HepG2 (cell line): Measurements from ENCODE around the gene PRM3. TPM values are rescaled to one million over a fixed set of nuclear protein-coding genes. Genes with fewer than 3 reads are reported as not detected.

Experiments
- FOXA3 ChIP-seq: IDR thresholded peaks from 2 replicates; pipeline ENCODE4 v1.6.1; 2016; ENCODE audit warnings: missing genetic modification reagents, missing compliant biosample characterization
- ISX ChIP-seq: sonication (generic); formaldehyde crosslinking; conservative IDR thresholded peaks from 2 replicates; pipeline ENCODE4 v1.5.0; 2020; ENCODE audit warnings: missing genetic modification reagents
- JDP2 ChIP-seq: sonication (generic); formaldehyde crosslinking; IDR thresholded peaks from 2 replicates; pipeline ENCODE4 v1.8.1; 2022; ENCODE audit warnings: missing genetic modification reagents, borderline replicate concordance
- MAF1 ChIP-seq: sonication (generic); formaldehyde crosslinking; IDR thresholded peaks from 2 replicates; pipeline ENCODE4 v1.5.0; 2020; ENCODE audit warnings: missing genetic modification reagents, borderline replicate concordance
- MEF2D ChIP-seq: sonication (generic); formaldehyde crosslinking; IDR thresholded peaks from 2 replicates; pipeline ENCODE4 v1.5.1; 2020; ENCODE audit warnings: mild to moderate bottlenecking, missing genetic modification reagents
- MIER2 ChIP-seq: IDR thresholded peaks from 2 replicates; pipeline ENCODE4 v1.6.1; 2016; ENCODE audit warnings: missing biosample characterization, missing genetic modification reagents
- MLLT10 ChIP-seq: sonication (generic); formaldehyde crosslinking; IDR thresholded peaks from 2 replicates; pipeline ENCODE4 v1.4.0; 2020; ENCODE audit warnings: missing genetic modification reagents
- MYC ChIP-seq: sonication (generic); formaldehyde crosslinking; IDR thresholded peaks from 2 replicates; pipeline ENCODE4 v1.9.0; 2021; ENCODE audit warnings: missing genetic modification reagents, borderline replicate concordance
- NAIF1 ChIP-seq: sonication (generic); formaldehyde crosslinking; IDR thresholded peaks from 2 replicates; pipeline ENCODE4 v1.5.0; 2020; ENCODE audit warnings: mild to moderate bottlenecking, missing genetic modification reagents, borderline replicate concordance
- NCOA1 ChIP-seq: sonication (generic); formaldehyde crosslinking; IDR thresholded peaks from 2 replicates; pipeline ENCODE4 v1.9.0; 2021; ENCODE audit warnings: missing genetic modification reagents
- NFATC3 ChIP-seq: sonication (generic); formaldehyde crosslinking; IDR thresholded peaks from 2 replicates; pipeline ENCODE4 v1.5.1; 2020; ENCODE audit warnings: mild to moderate bottlenecking, missing genetic modification reagents
- PCBP1 ChIP-seq: fragments of 200-400 bp; formaldehyde crosslinking; IDR thresholded peaks from 2 replicates; pipeline ENCODE4 v1.6.1; 2017; ENCODE audit warnings: mild to moderate bottlenecking, low read depth, low read length, borderline replicate concordance
- SOX13 ChIP-seq, 3 experiments: fragments of 450-650 bp in 1 of 3; sonication (generic) in 1 of 3; formaldehyde crosslinking in 1 of 3; IDR thresholded peaks in 2 of 3; conservative IDR thresholded peaks in 1 of 3; 2 replicates each; pipeline versions ENCODE4 v1.5.0 to v1.6.1; 2016 to 2020; ENCODE audit warnings: antibody characterized with exemption in 1 of 3, mild to moderate bottlenecking in 1 of 3, missing compliant biosample characterization in 1 of 3, missing genetic modification reagents in 1 of 3, moderate library complexity in 1 of 3
- SOX5 ChIP-seq: IDR thresholded peaks from 2 replicates; pipeline ENCODE4 v1.6.1; 2016; ENCODE audit warnings: borderline replicate concordance
- UBTF ChIP-seq: sonication (generic); formaldehyde crosslinking; IDR thresholded peaks from 2 replicates; pipeline ENCODE4 v1.4.0; 2020; ENCODE audit warnings: mild to moderate bottlenecking, missing genetic modification reagents
- ZBTB3 ChIP-seq: sonication (generic); formaldehyde crosslinking; IDR thresholded peaks from 2 replicates; pipeline ENCODE4 v1.4.0; 2020; ENCODE audit warnings: low read depth, mild to moderate bottlenecking, moderate library complexity, missing genetic modification reagents, borderline replicate concordance
- ZBTB42 ChIP-seq: sonication (generic); formaldehyde crosslinking; IDR thresholded peaks from 2 replicates; pipeline ENCODE4 v1.5.0; 2020; ENCODE audit warnings: mild to moderate bottlenecking, missing genetic modification reagents
- ZFP37 ChIP-seq: sonication (generic); formaldehyde crosslinking; IDR thresholded peaks from 2 replicates; pipeline ENCODE4 v1.4.0; 2020; ENCODE audit warnings: missing genetic modification reagents, borderline replicate concordance
- ZFP82 ChIP-seq: sonication (generic); formaldehyde crosslinking; IDR thresholded peaks from 2 replicates; pipeline ENCODE4 v1.5.1; 2020; ENCODE audit warnings: mild to moderate bottlenecking, missing genetic modification reagents, borderline replicate concordance
- ZFP90 ChIP-seq: sonication (generic); formaldehyde crosslinking; IDR thresholded peaks from 2 replicates; pipeline ENCODE4 v1.8.0; 2022; ENCODE audit warnings: missing genetic modification reagents, mild to moderate bottlenecking, inconsistent platforms, borderline replicate concordance
- ZMYM4 ChIP-seq: sonication (generic); formaldehyde crosslinking; IDR thresholded peaks from 2 replicates; pipeline ENCODE4 v1.8.1; 2023; ENCODE audit warnings: mild to moderate bottlenecking, missing genetic modification reagents
- ZNF362 ChIP-seq: sonication (generic); formaldehyde crosslinking; IDR thresholded peaks from 2 replicates; pipeline ENCODE4 v1.4.0; 2020; ENCODE audit warnings: missing genetic modification reagents, mild to moderate bottlenecking, borderline replicate concordance
- ZNF670 ChIP-seq: sonication (generic); formaldehyde crosslinking; IDR thresholded peaks from 2 replicates; pipeline ENCODE4 v1.8.0; 2022; ENCODE audit warnings: mild to moderate bottlenecking, missing genetic modification reagents, borderline replicate concordance
- ZNF740 ChIP-seq: sonication (generic); formaldehyde crosslinking; IDR thresholded peaks from 2 replicates; pipeline ENCODE4 v1.4.0; 2020; ENCODE audit warnings: missing genetic modification reagents
- ZNF839 ChIP-seq: sonication (generic); formaldehyde crosslinking; IDR thresholded peaks from 2 replicates; pipeline ENCODE4 v1.4.0; 2020; ENCODE audit warnings: missing genetic modification reagents, mild to moderate bottlenecking, borderline replicate concordance
- polyA plus RNA-seq, 8 experiments: library from polyadenylated mRNA; depleted of rRNA in 3 of 8; stranded (reverse) in 7 of 8; unstranded in 1 of 8; fragments of >200 nt; fragmentation: Illumina TruSeq in 4 of 8; extraction: Trizol in 4 of 8; gene quantifications; 2 replicates each; pipeline versions ENCODE4 v1.2.1 to v1.2.3, GENCODE V29; 2011 to 2016; ENCODE audit warnings: low read depth in 4 of 8, missing spikeins in 1 of 8, mixed read lengths in 1 of 8; ENCODE audit not compliant: insufficient read depth in 1 of 8
- total RNA-seq, 5 experiments: library from RNA; depleted of rRNA; stranded (reverse); fragments of >200 nt; fragmentation: Illumina TruSeq; extraction: Trizol; gene quantifications; 2 replicates each; pipeline ENCODE4 v1.2.3, GENCODE V29; 2016; ENCODE audit warnings: low read depth in 1 of 5

Gene PRM3
- total and polyA plus RNA-seq, 2 of the 13 experiments (the other 11 are each of a cell fraction or from before 2014, with no cell fraction given): not detected

DNA sequence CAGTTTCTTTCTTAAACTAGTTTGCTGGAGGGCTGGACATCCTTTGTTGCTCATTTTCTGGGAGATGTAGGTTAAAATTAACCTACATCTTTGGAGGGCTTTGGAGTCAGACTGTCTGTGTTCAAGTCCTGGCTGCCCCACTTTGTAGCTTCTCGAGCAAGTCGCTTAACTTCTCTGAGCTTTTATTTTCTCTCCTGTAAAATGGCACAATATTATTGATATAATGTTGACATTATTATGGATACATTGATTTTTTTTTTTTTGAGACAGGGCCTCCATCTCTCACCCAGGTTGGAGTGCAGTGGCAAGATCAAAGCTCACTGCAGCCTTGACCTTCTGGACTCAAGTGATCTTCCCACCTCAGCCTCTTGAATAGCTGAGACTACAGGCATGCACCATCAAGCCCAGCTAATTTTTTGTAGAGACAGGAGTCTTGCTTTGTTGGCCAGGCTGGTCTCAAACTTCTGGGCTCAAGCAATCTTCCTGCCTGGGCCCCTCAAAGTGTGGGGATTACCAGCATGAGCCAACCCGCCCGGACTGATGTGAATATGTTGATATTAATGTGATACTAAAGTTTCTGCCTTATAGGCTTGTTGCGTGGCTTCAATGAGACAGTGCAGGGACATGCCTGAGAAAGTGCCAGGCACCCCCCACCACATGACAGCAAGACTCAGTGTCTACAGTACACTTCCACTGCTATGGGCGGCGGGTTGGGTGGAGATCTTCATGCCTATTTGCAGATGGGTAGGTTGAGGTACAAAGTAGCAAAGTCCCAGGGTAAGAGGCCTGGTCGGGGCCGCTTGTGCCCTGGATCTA lies 40.3 kb upstream of the PRM3 start (continued):
- TF ChIP-seq JDP2 (CRISPR knock-in tag): no peak
- no peak for TF ChIP-seq ZFP90 (CRISPR knock-in tag)
- TF ChIP-seq NFATC3: no peak
- peak; percentile 44; the same call in 1 of the 2 replicates for TF ChIP-seq ZNF362 (CRISPR knock-in tag)
- TF ChIP-seq UBTF (CRISPR knock-in tag): no peak
- TF ChIP-seq ZNF839 (CRISPR knock-in tag): no peak
- no peak for TF ChIP-seq PCBP1
- TF ChIP-seq ZNF670 (CRISPR knock-in tag): no peak
- 0 out of 2 replicates have a peak, but pooled peaks have one; percentile 43 for TF ChIP-seq MAF1 (CRISPR knock-in tag)
- 0 out of 2 replicates have a peak, but pooled peaks have one; percentile 10 for TF ChIP-seq NAIF1 (CRISPR knock-in tag)
- TF ChIP-seq NCOA1 (CRISPR knock-in tag): 0 out of 2 replicates have a peak, but pooled peaks have one; percentile 63
- peak; percentile 3; the same call in 1 of the 2 replicates for TF ChIP-seq FOXA3
- TF ChIP-seq SOX5 (CRISPR knock-in tag): 0 out of 2 replicates have a peak, but pooled peaks have one; percentile 11
- peak; percentile 67; the same call in 1 of the 2 replicates for TF ChIP-seq ISX (CRISPR knock-in tag)
- TF ChIP-seq MYC: 0 out of 2 replicates have a peak, but pooled peaks have one; percentile 18
- no peak for TF ChIP-seq ZFP82 (CRISPR knock-in tag)
- no peak for TF ChIP-seq MEF2D (CRISPR knock-in tag)
- TF ChIP-seq ZBTB42 (CRISPR knock-in tag): no peak
- no peak for TF ChIP-seq ZNF740 (CRISPR knock-in tag)
- no peak for TF ChIP-seq MIER2 (CRISPR knock-in tag)
- TF ChIP-seq MLLT10 (CRISPR knock-in tag): no peak
- no peak for TF ChIP-seq ZBTB3 (CRISPR knock-in tag)
- peak; percentile 50; the same call in 1 of the 2 replicates for TF ChIP-seq ZMYM4 (CRISPR knock-in tag)
- TF ChIP-seq ZFP37: 0 out of 2 replicates have a peak, but pooled peaks have one; percentile 62
- no peak for TF ChIP-seq SOX13 (IDR thresholded peaks at IDR 0.05)
- TF ChIP-seq SOX13 (CRISPR knock-in tag; conservative IDR thresholded peaks at IDR 0.05 in 1 of 2, IDR thresholded peaks at IDR 0.05 in 1 of 2): no peak; a peak in 1 of 4 replicates
